ENCODE results near the gene TLE4. TPM values are rescaled to one million over a fixed set of nuclear protein-coding genes. Genes with fewer than 3 reads are reported as not detected.
A peak's percentile ranks its signal among the peaks of the same experiment; 100 is the strongest.

The TLE4 gene
- total RNA-seq, 1 donor from 2014 or later, result 98.5 TPM

GRCh38 chr9:79693750-79694149 lies 122.0 kb downstream of the TLE4 start:
- Histone ChIP-seq H3K9me3 (ENCODE audit: insufficient read depth, low read depth, low read length) (no peaks in the 10 kb centered on the region), H2AFZ (ENCODE audit: low read depth, low read length) (no peak overlapping the region), H3K4me1 (ENCODE audit: insufficient read depth, low read length) (peaks cover 27% of the 10 kb centered on the region), H4K20me1 (ENCODE audit: insufficient read depth, low read length) (peaks cover 19% of the 10 kb centered on the region), H3K36me3 (ENCODE audit: insufficient read depth, low read length) (no peaks in the 10 kb centered on the region), H3K9ac (ENCODE audit: low read length) (peak overlapping the region; percentile 7), H3K4me3 (ENCODE audit: insufficient read depth, low read depth, low read length) (no peak overlapping the region), H3K79me2 (ENCODE audit: insufficient read depth, low read length) (peaks cover 8% of the 10 kb centered on the region), H3K27me3 (ENCODE audit: insufficient read depth, low read length) (no peaks in the 10 kb centered on the region), H3K27ac (ENCODE audit: low read depth, low read length) (peak overlapping the region; percentile 40), H3K4me2 (ENCODE audit: low read length) (no peak overlapping the region)
- no peak for DNase-seq (ENCODE audit: low read depth)
- H3K9me3 Mint-ChIP-seq (ENCODE audit: unreplicated experiment), result no peaks in the 10 kb centered on the region
- TF ChIP-seq EZH2 (IDR thresholded peaks at IDR 0.05; ENCODE audit: insufficient read depth, low read length) (no peak), CTCF (IDR thresholded peaks at IDR 0.05; ENCODE audit: insufficient read depth, low read depth, low read length) (no peak)
- H3K4me3 Mint-ChIP-seq (ENCODE audit: unreplicated experiment), result peak overlapping the region; percentile 61
- peak overlapping the region; percentile 98 for H3K27ac Mint-ChIP-seq (ENCODE audit: unreplicated experiment)
- H3K36me3 Mint-ChIP-seq (ENCODE audit: low read depth, unreplicated experiment), result peaks cover 16% of the 10 kb centered on the region
- H3K27me3 Mint-ChIP-seq (ENCODE audit: low read depth, unreplicated experiment), result no peaks in the 10 kb centered on the region
- H3K4me1 Mint-ChIP-seq (ENCODE audit: low read depth, unreplicated experiment), result peaks cover 69% of the 10 kb centered on the region
- FAIRE-seq, result no peak

GRCh38 chr9:79694208-79694607 lies 122.4 kb downstream of the TLE4 start:
- peaks cover 21% of the 10 kb centered on the region for H4K20me1 ChIP-seq (ENCODE audit: insufficient read depth, low read length)
- no peaks in the 10 kb centered on the region for H3K9me3 Mint-ChIP-seq (ENCODE audit: unreplicated experiment)
- H3K4me3 Mint-ChIP-seq (ENCODE audit: unreplicated experiment), result peak overlapping the region; percentile 61
- no peak overlapping the region for H2AFZ ChIP-seq (ENCODE audit: low read depth, low read length)
- no peak overlapping the region for H3K4me3 ChIP-seq (ENCODE audit: insufficient read depth, low read depth, low read length)
- H3K9ac ChIP-seq (ENCODE audit: low read length), result no peak overlapping the region
- no peak overlapping the region for H3K27ac ChIP-seq (ENCODE audit: low read depth, low read length)
- peaks cover 73% of the 10 kb centered on the region for H3K4me1 Mint-ChIP-seq (ENCODE audit: low read depth, unreplicated experiment)
- no peaks in the 10 kb centered on the region for H3K9me3 ChIP-seq (ENCODE audit: insufficient read depth, low read depth, low read length)
- H3K79me2 ChIP-seq (ENCODE audit: insufficient read depth, low read length), result peaks cover 9% of the 10 kb centered on the region
- peak overlapping the region; percentile 98 for H3K27ac Mint-ChIP-seq (ENCODE audit: unreplicated experiment)
- peaks cover 12% of the 10 kb centered on the region for H3K36me3 Mint-ChIP-seq (ENCODE audit: low read depth, unreplicated experiment)
- H3K27me3 Mint-ChIP-seq (ENCODE audit: low read depth, unreplicated experiment), result no peaks in the 10 kb centered on the region
- no peak for TF ChIP-seq CTCF (IDR thresholded peaks at IDR 0.05; ENCODE audit: insufficient read depth, low read depth, low read length)
- TF ChIP-seq EZH2 (IDR thresholded peaks at IDR 0.05; ENCODE audit: insufficient read depth, low read length), result no peak
- H3K4me2 ChIP-seq (ENCODE audit: low read length), result peak overlapping the region; percentile 21
- no peaks in the 10 kb centered on the region for H3K36me3 ChIP-seq (ENCODE audit: insufficient read depth, low read length)
- DNase-seq (ENCODE audit: low read depth), result no peak
- H3K27me3 ChIP-seq (ENCODE audit: insufficient read depth, low read length), result no peaks in the 10 kb centered on the region
- peaks cover 27% of the 10 kb centered on the region for H3K4me1 ChIP-seq (ENCODE audit: insufficient read depth, low read length)
- FAIRE-seq, result no peak

- peak; percentile 72 for FAIRE-seq
- H3K4me1 ChIP-seq (ENCODE audit: insufficient read depth, low read length), result peaks cover 27% of the 10 kb centered on the region
- peak overlapping the region; percentile 21 for H3K4me2 ChIP-seq (ENCODE audit: low read length)
- H3K79me2 ChIP-seq (ENCODE audit: insufficient read depth, low read length), result peaks cover 10% of the 10 kb centered on the region
- Mint-ChIP-seq H3K9me3 (ENCODE audit: unreplicated experiment) (no peaks in the 10 kb centered on the region), H3K27ac (ENCODE audit: unreplicated experiment) (peak overlapping the region; percentile 98), H3K4me1 (ENCODE audit: low read depth, unreplicated experiment) (peaks cover 79% of the 10 kb centered on the region), H3K36me3 (ENCODE audit: low read depth, unreplicated experiment) (peaks cover 11% of the 10 kb centered on the region), H3K27me3 (ENCODE audit: low read depth, unreplicated experiment) (no peaks in the 10 kb centered on the region), H3K4me3 (ENCODE audit: unreplicated experiment) (no peak overlapping the region)
- peak; percentile 91 for DNase-seq (ENCODE audit: low read depth)
- TF ChIP-seq EZH2 (IDR thresholded peaks at IDR 0.05; ENCODE audit: insufficient read depth, low read length), result no peak
- TF ChIP-seq CTCF (IDR thresholded peaks at IDR 0.05; ENCODE audit: insufficient read depth, low read depth, low read length), result no peak
- H3K27me3 ChIP-seq (ENCODE audit: insufficient read depth, low read length), result no peaks in the 10 kb centered on the region
- H2AFZ ChIP-seq (ENCODE audit: low read depth, low read length), result no peak overlapping the region
- peaks cover 24% of the 10 kb centered on the region for H4K20me1 ChIP-seq (ENCODE audit: insufficient read depth, low read length)
- no peaks in the 10 kb centered on the region for H3K9me3 ChIP-seq (ENCODE audit: insufficient read depth, low read depth, low read length)
- no peak overlapping the region for H3K4me3 ChIP-seq (ENCODE audit: insufficient read depth, low read depth, low read length)
- no peaks in the 10 kb centered on the region for H3K36me3 ChIP-seq (ENCODE audit: insufficient read depth, low read length)
- no peak overlapping the region for H3K9ac ChIP-seq (ENCODE audit: low read length)
- no peak overlapping the region for H3K27ac ChIP-seq (ENCODE audit: low read depth, low read length)
These were observed 123.1 kb downstream of the TLE4 start for GRCh38 chr9:79694676-79695400.
